NCI-H1092 (cell line): ENCODE results near the gene DCD.
"Not testable (repeated sequence)": the region's sequence is repeated elsewhere in the genome, so short reads cannot be mapped to it uniquely, and the experiment has no call there.

Experiments used
- DNase-seq: peaks from one replicate; lab custom pipeline; 2025; lab: John Stamatoyannopoulos, UW

The DCD gene

GRCh38 chr12:54653025-54653424 lies 4.9 kb upstream of the DCD start:
- no peak for DNase-seq

- no peak for DNase-seq
These were observed 2.7 kb upstream of the DCD start for GRCh38 chr12:54650889-54651288.

GRCh38 chr12:54650409-54650808 lies 2.2 kb upstream of the DCD start:
- no peak for DNase-seq

- DNase-seq = no peak
These were observed 1.7 kb upstream of the DCD start for GRCh38 chr12:54649825-54650224.

GRCh38 chr12:54641554-54641953 lies 6.6 kb downstream of the DCD start:
- no peak for DNase-seq

- DNase-seq = no peak
These were observed 7.1 kb downstream of the DCD start for GRCh38 chr12:54641089-54641488.

GRCh38 chr12:54639112-54639511 lies 9.1 kb downstream of the DCD start:
- not testable (repeated sequence) for DNase-seq

GRCh38 chr12:54634795-54635194 lies 13.4 kb downstream of the DCD start, which contains the start of gene LACRT:
LACRT (minus strand) TSS chr12:54634895; CDS start chr12:54634841, 54 bp downstream.
- no peak for DNase-seq

GRCh38 chr12:54631988-54632728 lies 16.0 kb downstream of the DCD start:
- DNase-seq = no peak

GRCh38 chr12:54631551-54631950 lies 16.6 kb downstream of the DCD start:
- DNase-seq = no peak

GRCh38 chr12:54629925-54630324 lies 18.2 kb downstream of the DCD start:
- no peak for DNase-seq

GRCh38 chr12:54628186-54628846 lies 19.8 kb downstream of the DCD start:
- no peak for DNase-seq

GRCh38 chr12:54627304-54627703 lies 20.9 kb downstream of the DCD start:
- no peak for DNase-seq

- no peak for DNase-seq
These were observed 22.6 kb downstream of the DCD start for GRCh38 chr12:54625598-54625997.

GRCh38 chr12:54624315-54625279 lies 23.6 kb downstream of the DCD start:
- no peak for DNase-seq

- DNase-seq = no peak
These were observed 25.5 kb downstream of the DCD start for GRCh38 chr12:54622463-54623183.

- no peak for DNase-seq
These were observed 31.1 kb downstream of the DCD start for GRCh38 chr12:54616933-54617680.

- no peak for DNase-seq
These were observed 35.9 kb downstream of the DCD start for GRCh38 chr12:54612225-54612750.

- DNase-seq = no peak
These were observed 36.4 kb downstream of the DCD start for GRCh38 chr12:54611715-54612149.

- DNase-seq = no peak
These were observed 39.4 kb downstream of the DCD start for GRCh38 chr12:54608769-54609168.

GRCh38 chr12:54608156-54608555 lies 40.0 kb downstream of the DCD start:
- no peak for DNase-seq
